Activated B cell treated with CpG ODN at 0.5 μM for 24 hours (primary cell): Measurements from ENCODE around the gene BTBD9. TPM values are rescaled to one million over a fixed set of nuclear protein-coding genes. Genes with fewer than 3 reads are reported as not detected.
A peak's percentile ranks its signal among the peaks of the same experiment; 100 is the strongest.

ENCODE experiments used
- ATAC-seq: fragments of 200-7000 bp; cut with Tn5 transposase; one replicate; pipeline ENCODE4 v1.10.0; 2021; ENCODE audit warnings: low read depth, mild to moderate bottlenecking, moderate library complexity
- CTCF ChIA-PET: fragments of 350-600 bp; sonication (Branson Sonifier 250); formaldehyde crosslinking; loops from one replicate; lab custom pipeline; 2021; ENCODE audit warnings: antibody characterized with exemption; lab: Charles Lee
- POLR2A ChIA-PET: fragments of 350-600 bp; sonication (Branson Sonifier 250); formaldehyde crosslinking; loops from one replicate; lab custom pipeline; 2021; ENCODE audit warnings: antibody characterized with exemption; lab: Charles Lee
- DNase-seq: peaks from one replicate; pipeline ENCODE4 v3.0.0; 2022
- H3K27ac Mint-ChIP-seq: one replicate; pipeline ENCODE4 v1.8.0; 2020; ENCODE audit warnings: mixed read lengths
- H3K27me3 Mint-ChIP-seq: one replicate; pipeline ENCODE4 v1.8.0; 2021; ENCODE audit warnings: mixed read lengths
- H3K36me3 Mint-ChIP-seq: one replicate; pipeline ENCODE4 v1.8.0; 2021; ENCODE audit warnings: low read depth, mixed read lengths
- H3K4me1 Mint-ChIP-seq: one replicate; pipeline ENCODE4 v1.8.0; 2021; ENCODE audit warnings: mixed read lengths
- H3K4me3 Mint-ChIP-seq: one replicate; pipeline ENCODE4 v1.8.0; 2020; ENCODE audit warnings: mild to moderate bottlenecking, mixed read lengths
- H3K9me3 Mint-ChIP-seq: one replicate; pipeline ENCODE4 v1.8.0; 2020; ENCODE audit warnings: mixed read lengths
- intact Hi-C: fragments of 100-400 bp; cut with micrococcal nuclease; formaldehyde crosslinking; loops from one replicate; pipeline ENCODE4 v1.15.1; 2024
- total RNA-seq: library from RNA; stranded (reverse); gene quantifications from 2 replicates; pipeline ENCODE4 v1.2.3, GENCODE V29; 2022
- TF ChIP-seq, protein P1 (sequence below): fragments of 200-600 bp; IDR thresholded peaks from one replicate; pipeline ENCODE4 v1.8.0; 2022; ENCODE audit warnings: antibody characterized with exemption, mild to moderate bottlenecking

BTBD9 gene
- total RNA-seq, 1 donor from 2014 or later = 25.7 TPM

DNA sequence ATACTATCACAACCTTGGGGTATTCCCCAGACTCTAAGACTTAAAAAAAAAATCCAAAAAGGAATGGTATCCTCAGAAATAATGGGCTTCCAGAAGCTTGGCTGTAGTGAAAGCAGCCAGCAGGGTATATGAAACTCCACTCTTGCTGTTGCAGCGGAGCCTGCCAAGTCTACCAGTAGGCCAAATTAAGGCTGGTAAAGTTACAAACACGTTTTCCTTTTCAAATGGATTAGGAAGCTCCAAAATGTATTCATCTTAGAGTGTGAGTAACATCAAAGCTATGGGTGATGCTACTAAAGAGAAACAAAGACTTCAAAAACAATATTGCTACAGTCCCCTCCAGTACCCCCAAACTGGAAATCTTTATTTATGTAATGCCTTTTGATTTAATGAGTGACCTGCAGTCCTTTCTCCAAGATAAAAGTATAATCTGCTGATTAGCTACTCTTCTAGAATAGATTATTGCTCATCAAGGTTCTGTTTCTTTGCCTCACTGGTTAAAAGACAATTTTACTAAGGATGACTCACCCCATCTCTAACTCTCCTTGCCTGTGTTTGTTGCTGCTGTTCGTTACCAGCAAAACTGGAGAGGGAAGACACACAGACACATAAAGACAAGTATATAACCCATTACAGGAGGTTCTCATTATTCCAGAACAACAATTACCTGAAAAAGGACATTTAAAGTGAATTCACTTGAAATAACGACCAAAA lies 84.9 kb downstream of the BTBD9 start:
- H3K27ac Mint-ChIP-seq = peak overlapping the region; percentile 6
- DNase-seq = no peak
- TF ChIP-seq, protein P1, sequence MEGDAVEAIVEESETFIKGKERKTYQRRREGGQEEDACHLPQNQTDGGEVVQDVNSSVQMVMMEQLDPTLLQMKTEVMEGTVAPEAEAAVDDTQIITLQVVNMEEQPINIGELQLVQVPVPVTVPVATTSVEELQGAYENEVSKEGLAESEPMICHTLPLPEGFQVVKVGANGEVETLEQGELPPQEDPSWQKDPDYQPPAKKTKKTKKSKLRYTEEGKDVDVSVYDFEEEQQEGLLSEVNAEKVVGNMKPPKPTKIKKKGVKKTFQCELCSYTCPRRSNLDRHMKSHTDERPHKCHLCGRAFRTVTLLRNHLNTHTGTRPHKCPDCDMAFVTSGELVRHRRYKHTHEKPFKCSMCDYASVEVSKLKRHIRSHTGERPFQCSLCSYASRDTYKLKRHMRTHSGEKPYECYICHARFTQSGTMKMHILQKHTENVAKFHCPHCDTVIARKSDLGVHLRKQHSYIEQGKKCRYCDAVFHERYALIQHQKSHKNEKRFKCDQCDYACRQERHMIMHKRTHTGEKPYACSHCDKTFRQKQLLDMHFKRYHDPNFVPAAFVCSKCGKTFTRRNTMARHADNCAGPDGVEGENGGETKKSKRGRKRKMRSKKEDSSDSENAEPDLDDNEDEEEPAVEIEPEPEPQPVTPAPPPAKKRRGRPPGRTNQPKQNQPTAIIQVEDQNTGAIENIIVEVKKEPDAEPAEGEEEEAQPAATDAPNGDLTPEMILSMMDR = no peak

DNA sequence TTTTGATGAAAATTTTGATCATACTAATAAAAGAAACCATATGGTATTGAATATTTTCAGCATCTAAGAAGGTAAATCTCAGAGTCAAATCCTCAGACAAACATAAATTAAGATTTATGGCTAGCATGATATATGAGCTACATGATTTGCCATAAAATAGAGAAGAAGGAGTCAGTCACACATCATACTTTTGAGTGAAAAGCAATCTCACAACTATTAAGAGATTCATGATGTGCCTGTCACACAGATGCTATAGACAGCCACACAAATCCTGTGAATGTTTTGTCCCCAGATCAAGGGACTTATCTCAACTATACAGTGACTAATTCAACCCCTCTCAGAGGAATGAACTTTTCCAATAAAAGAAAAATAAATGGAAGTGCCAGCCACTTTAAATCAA lies 85.7 kb downstream of the BTBD9 start:
- TF ChIP-seq, protein P1 = no peak
- ChIA-PET POLR2A (interaction anchor here (0.6 to 0.8 kb wide), 2 partner anchors 18 to 60 kb away, joined by 3 read pairs; no protein-coding TSS in a partner anchor), CTCF (no interaction called here)
- no peak overlapping the region for H3K4me3 Mint-ChIP-seq
- H3K36me3 Mint-ChIP-seq = peaks cover 17% of the 10 kb centered on the region
- DNase-seq (no peak), ATAC-seq (no peak)
- peaks cover 3% of the 10 kb centered on the region for H3K9me3 Mint-ChIP-seq
- intact Hi-C loops = loop anchor here (5.0 kb wide), 1 partner anchor 122 kb away; no protein-coding TSS in a partner anchor
- H3K27me3 Mint-ChIP-seq = no peaks in the 10 kb centered on the region
- H3K27ac Mint-ChIP-seq = no peak overlapping the region
- H3K4me1 Mint-ChIP-seq = peaks cover 6% of the 10 kb centered on the region

More for the DNA sequence above, 84.9 kb downstream of the BTBD9 start:
- no peaks in the 10 kb centered on the region for H3K27me3 Mint-ChIP-seq
- peaks cover 7% of the 10 kb centered on the region for H3K4me1 Mint-ChIP-seq
- no peak for ATAC-seq
- CTCF ChIA-PET = interaction anchor here (3.4 kb wide), 1 partner anchor 15 kb away, joined by 17 read pairs; no protein-coding TSS in a partner anchor
- intact Hi-C loops = loop anchor here (5.0 kb wide), 1 partner anchor 123 kb away; no protein-coding TSS in a partner anchor
- POLR2A ChIA-PET = interaction anchor here (0.7 to 0.8 kb wide), 2 partner anchors 61 to 1229 kb away, joined by 3 read pairs; no protein-coding TSS in a partner anchor
- peaks cover 18% of the 10 kb centered on the region for H3K36me3 Mint-ChIP-seq
- H3K4me3 Mint-ChIP-seq = no peak overlapping the region
- peaks cover 3% of the 10 kb centered on the region for H3K9me3 Mint-ChIP-seq

DNA sequence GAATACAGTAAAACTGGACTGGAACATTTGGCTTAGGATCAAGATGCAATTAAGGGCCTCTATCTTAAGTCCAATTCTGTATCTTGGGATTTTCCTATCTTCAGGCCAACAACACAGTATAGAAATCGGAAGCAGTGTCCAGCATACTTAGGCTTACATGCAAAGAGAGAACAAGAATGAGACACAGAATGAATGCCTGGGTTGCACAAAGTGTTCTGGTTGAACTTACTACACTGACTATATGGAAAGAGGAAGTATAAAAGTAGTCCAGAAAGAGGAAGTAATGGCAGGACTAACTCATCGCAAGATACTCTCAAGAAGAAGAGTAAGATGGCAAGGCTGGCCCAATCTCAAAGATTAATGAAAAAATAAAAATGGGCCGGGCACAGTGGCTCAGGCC lies 87.6 kb downstream of the BTBD9 start:
- peaks cover 15% of the 10 kb centered on the region for H3K36me3 Mint-ChIP-seq
- H3K9me3 Mint-ChIP-seq = peaks cover 3% of the 10 kb centered on the region
- ChIA-PET POLR2A (interaction anchor here (0.6 kb wide), 2 partner anchors 730 to 854 kb away, joined by 4 to 5 read pairs; no protein-coding TSS in a partner anchor), CTCF (no interaction called here)
- TF ChIP-seq, protein P1 = no peak
- H3K4me3 Mint-ChIP-seq = no peak overlapping the region
- H3K4me1 Mint-ChIP-seq = peaks cover 6% of the 10 kb centered on the region
- no peak for DNase-seq
- no peaks in the 10 kb centered on the region for H3K27me3 Mint-ChIP-seq
- intact Hi-C loops = loop anchor here (1.0 to 5.0 kb wide), 2 partner anchors 20 to 120 kb away; no protein-coding TSS in a partner anchor
- ATAC-seq = peak; percentile 97
- no peak overlapping the region for H3K27ac Mint-ChIP-seq

DNA sequence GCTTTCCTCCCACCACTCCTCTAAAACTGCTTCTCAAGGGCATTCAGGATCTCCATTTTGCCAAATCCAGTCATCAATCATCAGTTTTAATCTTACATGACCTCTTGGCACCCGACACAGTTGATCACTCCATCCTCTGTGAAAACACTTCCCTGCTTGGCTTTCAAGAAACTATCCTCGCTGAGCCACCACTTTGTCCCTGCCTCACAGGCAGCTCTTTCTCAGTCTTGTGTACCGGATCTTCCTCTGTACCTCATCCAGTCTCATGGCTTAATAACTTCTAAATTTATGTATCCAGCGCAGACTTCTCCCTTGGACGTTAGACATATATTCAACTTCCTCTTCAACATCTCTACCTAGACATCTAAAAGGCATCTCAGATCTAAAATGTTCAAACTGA lies 89.9 kb downstream of the BTBD9 start:
- Mint-ChIP-seq H3K27me3 (no peaks in the 10 kb centered on the region), H3K27ac (no peak overlapping the region), H3K36me3 (peaks cover 16% of the 10 kb centered on the region), H3K4me3 (no peak overlapping the region), H3K4me1 (peaks cover 2% of the 10 kb centered on the region), H3K9me3 (peaks cover 3% of the 10 kb centered on the region)
- DNase-seq (no peak), ATAC-seq (no peak)
- POLR2A ChIA-PET = no interaction called here
- intact Hi-C loops = loop anchor here (5.0 kb wide), 1 partner anchor 117 kb away; no protein-coding TSS in a partner anchor
- TF ChIP-seq, protein P1 = no peak
- CTCF ChIA-PET = no interaction called here

DNA sequence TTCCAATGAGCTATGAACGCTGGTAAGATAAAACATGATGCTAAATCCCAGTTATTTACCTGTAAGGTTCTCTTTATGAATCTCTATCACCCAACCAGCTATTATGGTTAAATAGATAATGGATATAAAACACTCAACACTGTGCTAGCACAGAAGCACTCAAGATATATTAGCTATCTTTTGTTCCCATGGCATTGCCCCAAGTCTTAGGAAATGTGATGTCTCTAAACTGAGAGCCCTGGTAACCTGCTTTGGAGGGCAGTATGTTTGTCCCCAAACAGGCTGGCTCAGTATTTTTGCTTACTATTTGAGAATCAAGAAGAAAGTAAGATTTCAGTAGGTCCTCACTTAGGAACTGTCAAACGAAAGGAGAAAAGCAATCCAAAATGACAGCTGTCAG lies 90.5 kb downstream of the BTBD9 start:
- Mint-ChIP-seq H3K9me3 (peaks cover 3% of the 10 kb centered on the region), H3K4me3 (no peak overlapping the region), H3K4me1 (no peaks in the 10 kb centered on the region), H3K27me3 (no peaks in the 10 kb centered on the region), H3K36me3 (peaks cover 15% of the 10 kb centered on the region), H3K27ac (no peak overlapping the region)
- TF ChIP-seq, protein P1 = no peak
- POLR2A ChIA-PET = no interaction called here
- ATAC-seq = no peak
- intact Hi-C loops = no loop called here
- DNase-seq = no peak
- CTCF ChIA-PET = interaction anchor here (1.0 kb wide), 1 partner anchor 21 kb away, joined by 3 read pairs; no protein-coding TSS in a partner anchor
